ENCODE measurements around the gene SLC1A5.

DNA sequence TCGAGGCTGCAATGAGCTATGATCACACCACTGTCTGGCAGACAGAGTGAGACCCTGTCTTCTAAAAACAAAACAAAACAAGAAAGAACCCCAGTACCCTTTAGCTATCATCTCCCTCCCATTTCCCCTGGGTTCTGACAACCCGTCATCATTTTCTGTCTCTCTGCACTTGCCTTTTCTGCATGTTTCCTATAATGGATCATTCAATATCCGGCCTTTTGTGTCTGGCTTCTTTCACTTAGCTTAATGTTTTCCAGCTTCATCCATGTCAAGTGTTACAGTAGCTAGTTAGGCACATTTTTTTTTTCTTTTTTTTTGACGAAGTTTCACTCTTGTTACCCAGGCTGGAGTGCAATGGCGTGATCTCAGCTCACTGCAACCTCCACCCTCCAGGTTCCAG lies 45.7 kb upstream of the SLC1A5 start:
- TF ChIP-seq CTCF (IDR thresholded peaks at IDR 0.05) (no peak), POLR2A (IDR thresholded peaks at IDR 0.05) (no peak)

Data from testis (tissue), 2 donors.